ENCODE data around the gene GON4L.
"Not testable (repeated sequence)": the region's sequence is repeated elsewhere in the genome, so short reads cannot be mapped to it uniquely, and the experiment has no call there.

Gene GON4L

GRCh38 chr1:155827450-155827849, 29.6 kb downstream of the GON4L start:
- no peak for DNase-seq

DNA sequence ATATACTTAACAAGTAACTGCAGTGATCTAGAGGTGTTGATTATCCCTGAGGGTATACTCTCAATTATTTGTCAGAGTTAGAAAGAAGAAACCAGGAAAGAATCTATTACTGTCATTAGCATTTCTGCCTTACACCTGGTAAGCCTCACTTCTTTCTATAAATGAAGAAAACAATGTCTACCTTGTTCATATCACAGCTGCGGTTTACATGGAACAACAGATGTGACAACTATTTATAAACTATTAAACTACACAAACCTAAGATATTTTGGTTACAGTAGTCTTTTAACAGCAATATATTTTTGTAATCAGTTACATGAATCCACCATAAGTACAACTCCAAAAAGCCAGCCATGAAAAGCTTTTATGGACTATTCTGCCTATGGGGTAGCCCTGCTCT, 40.7 kb downstream of the GON4L start:
- no peak for DNase-seq

GRCh38 chr1:155813672-155814071, 43.3 kb downstream of the GON4L start:
- DNase-seq, result no peak

DNA sequence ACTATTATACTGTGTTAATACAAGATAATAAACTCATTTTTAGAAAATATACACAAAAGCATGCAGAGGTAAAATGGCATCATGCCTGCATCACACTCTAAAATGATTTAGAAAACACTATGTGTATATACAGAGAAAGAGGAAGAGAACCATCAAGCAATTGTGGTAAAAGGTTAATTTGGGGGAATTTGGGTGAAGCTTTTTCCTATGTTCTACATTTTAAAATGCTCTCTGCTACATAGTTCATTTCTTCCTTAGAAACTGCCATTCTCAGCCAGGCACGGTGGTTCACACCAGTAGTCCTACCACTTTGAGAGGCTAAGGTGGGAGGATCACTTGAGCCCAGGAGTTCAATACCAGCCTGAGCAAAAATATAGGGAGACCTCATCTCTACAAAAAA, 44.1 kb downstream of the GON4L start:
- no peak for DNase-seq

- no peak for DNase-seq
Measured at GRCh38 chr1:155809088-155809487, 47.9 kb downstream of the GON4L start.

DNA sequence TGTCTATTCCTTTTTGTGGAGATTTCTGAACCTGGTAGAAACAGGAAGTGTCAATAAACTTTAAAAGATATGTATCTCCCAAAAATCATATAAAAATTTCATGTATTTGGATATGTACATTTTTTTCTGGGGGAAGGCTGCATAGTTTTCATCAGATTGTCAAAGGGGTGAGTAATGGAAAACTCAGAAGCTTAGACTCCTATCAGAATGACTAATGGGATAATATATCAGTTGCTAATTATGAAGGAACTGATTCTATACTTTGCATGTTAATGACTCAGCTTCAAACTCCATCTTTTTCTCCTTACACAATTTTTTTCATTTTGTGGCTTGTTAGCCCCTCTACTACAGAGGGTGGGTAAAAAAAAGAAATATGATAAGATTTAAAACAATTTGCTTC, 55.9 kb downstream of the GON4L start:
- no peak for DNase-seq

DNA sequence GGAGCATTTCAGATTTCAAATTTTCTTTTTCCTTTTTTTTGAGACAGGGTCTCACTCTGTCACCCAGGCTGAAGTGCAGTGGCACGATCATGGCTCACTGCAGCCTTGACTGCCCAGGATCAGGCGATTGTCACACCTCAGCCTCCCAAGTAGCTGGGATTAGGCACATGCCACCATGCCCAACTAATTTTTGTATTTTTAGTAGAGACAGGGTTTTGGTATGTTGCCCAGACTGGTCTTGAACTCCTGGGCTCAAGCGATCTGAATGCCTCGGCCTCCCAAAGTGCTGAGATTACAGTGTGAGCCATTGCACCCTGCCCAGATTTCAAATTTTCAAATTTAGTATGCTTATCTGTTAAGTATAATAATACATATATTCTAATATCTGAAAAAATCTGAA, 61.4 kb downstream of the GON4L start:
- not testable (repeated sequence) for DNase-seq

- DNase-seq, result no peak
Measured at GRCh38 chr1:155794605-155795245, 62.3 kb downstream of the GON4L start.

DNA sequence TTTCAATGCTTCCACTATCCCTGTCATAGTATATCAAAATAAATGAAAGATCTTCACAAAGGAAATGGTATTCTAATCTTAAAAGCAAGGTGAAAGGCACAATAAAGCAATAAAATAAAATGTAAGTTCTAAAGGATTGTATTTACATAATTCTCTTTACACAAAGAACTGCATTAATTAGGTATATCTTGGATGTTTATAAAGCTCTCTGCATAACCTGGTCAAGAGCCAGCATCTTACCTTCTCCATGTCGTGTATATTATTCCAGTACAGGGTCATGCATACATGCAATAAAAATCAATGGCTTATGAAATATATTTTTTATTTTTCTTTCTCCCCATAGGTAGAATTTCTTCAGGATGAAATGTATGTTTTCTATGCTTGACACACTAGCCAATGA, 63.8 kb downstream of the GON4L start:
- DNase-seq, result no peak

DNA sequence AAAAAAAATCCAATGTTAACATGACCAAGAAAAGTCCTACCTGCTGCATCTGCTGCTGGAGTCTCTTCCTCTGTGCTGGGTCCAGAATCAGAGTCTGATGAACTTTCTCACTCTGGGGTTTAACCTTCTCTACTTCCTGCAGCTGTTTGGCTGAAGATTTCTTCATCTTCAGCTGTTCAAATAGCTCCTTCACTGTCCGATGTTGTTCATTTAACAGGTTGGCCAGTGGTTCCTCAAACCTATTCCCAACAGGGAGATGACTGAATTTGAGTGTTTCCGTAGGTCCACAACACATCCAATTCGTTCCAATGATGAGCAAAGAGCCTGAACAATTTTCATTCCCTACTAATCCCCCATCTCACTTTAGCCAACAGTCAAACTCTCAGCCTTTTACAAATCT, 79.4 kb downstream of the GON4L start:
- no peak for DNase-seq

GRCh38 chr1:155776414-155776813, 80.6 kb downstream of the GON4L start:
- DNase-seq, result no peak

DNA sequence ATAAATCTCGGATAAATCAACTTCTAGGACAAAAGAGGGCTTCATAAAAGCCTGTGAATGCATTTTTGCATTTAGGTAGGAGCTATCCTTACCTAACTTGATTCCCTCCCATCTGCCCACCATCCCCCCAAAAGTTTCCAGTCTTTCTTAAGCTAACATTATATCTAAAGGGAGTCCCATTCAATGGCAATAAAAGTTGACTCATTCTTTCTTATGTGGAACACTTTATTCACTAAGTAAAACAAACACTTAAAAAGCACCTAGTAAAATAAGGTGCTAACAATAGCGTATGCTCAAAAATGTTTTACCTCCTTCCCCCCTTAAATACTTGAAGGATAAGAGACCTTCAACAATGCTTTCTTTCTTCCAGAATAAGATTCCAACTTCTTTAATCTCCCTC, 83.8 kb downstream of the GON4L start:
- no peak for DNase-seq

DNA sequence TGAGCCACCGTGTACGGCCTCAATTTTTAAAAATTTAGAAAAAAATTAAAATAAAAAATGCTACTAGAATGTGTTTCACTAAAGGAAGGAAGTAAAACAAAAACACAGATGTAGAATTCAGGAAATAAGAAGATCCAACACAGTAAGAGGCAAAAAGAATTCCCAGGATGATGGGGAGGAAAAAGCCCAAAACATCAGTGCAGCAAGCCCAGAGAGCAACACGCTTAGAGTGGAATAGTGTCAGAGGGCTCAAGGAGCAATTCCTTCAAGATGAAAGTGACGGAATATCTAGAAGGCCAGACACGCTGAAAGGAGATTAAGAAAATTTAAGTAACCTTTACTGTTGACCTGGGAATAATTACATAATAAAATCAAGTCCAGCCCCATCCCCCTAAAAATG, 87.8 kb downstream of the GON4L start:
- no peak for DNase-seq

- not testable (repeated sequence) for DNase-seq
Measured at GRCh38 chr1:155767399-155767989, 89.5 kb downstream of the GON4L start.

- not testable (repeated sequence) for DNase-seq
Measured at GRCh38 chr1:155763989-155764388, 93.0 kb downstream of the GON4L start.

DNA sequence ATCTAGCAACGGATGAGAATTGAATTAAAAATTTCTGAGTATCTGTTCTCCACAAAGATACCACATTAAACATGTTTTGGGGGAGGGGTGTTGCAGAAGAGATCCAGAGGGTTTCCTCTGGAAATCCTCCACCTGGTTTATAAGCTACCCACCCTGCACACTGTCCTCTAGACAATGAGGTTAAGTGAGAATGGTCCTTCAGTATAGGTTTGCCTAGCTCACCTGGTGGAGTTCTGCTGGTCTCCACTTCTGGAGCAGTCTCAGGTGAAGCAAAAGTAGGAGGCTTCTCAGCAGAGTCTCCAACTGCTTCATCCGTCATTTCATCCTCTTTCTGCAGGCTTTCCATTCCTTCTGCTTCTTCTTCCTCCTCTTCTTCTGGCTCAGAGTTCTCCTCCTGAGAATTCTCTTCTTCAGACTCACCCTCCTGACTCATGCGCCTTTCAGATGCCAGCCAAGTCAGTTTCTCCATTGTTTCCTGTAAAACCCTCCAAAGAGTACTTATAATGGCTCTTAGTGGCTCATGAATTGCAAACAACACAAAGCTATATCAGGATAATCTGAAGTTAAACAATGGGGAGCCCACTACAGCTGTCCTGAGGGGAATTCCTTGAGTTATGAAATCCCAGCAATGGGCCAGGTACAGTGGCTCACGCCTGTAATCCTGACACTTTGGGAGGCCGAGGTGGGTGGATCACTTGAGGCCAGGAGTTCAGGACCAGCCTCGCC, 93.8 kb downstream of the GON4L start:
- DNase-seq, result not testable (repeated sequence)

- DNase-seq, result no peak
Measured at GRCh38 chr1:155761736-155762405, 95.1 kb downstream of the GON4L start.

- DNase-seq, result no peak
Measured at GRCh38 chr1:155760751-155761475, 96.1 kb downstream of the GON4L start.

- DNase-seq, result no peak
Measured at GRCh38 chr1:155759966-155760630, 96.9 kb downstream of the GON4L start.

GRCh38 chr1:155759017-155759416, 98.0 kb downstream of the GON4L start:
- DNase-seq, result not testable (repeated sequence)

DNA sequence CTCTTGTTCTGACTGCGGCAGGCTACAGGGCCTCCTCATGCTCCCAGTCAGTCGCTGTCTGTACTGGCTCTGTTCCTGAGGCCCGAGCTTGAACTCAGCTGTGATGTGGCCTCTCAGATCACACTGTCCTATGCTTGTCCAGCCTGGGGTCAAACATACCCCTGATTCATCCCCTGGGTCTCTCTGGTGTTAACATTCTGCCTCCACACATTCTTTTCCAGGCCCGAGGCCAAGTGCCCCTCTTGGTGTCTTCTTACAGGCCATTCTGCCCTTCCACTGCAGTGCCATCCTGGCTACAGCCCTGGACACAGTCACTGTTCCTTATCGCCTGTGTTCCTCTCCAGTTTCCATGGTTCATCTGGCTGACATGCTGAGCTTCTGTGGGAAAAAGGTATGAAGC, 108.9 kb downstream of the GON4L start:
- DNase-seq, result not testable (repeated sequence)

- DNase-seq, result not testable (repeated sequence)
Measured at GRCh38 chr1:155747586-155747985, 109.4 kb downstream of the GON4L start.
